ENCODE data around the gene TMEM186. TPM values are rescaled to one million over a fixed set of nuclear protein-coding genes. Genes with fewer than 3 reads are reported as not detected.
"Not testable (repeated sequence)": the region's sequence is repeated elsewhere in the genome, so short reads cannot be mapped to it uniquely, and the experiment has no call there.

Gene TMEM186
- total RNA-seq, 1 donor from 2014 or later: 9.6 TPM

- Histone ChIP-seq H3K27ac (ENCODE audit: low read depth, low read length) (no peak overlapping the region), H3K9me3 (ENCODE audit: insufficient read depth, low read depth, low read length) (no peaks in the 10 kb centered on the region), H3K9ac (ENCODE audit: low read length) (no peak overlapping the region), H4K20me1 (ENCODE audit: insufficient read depth, low read length) (peaks cover 3% of the 10 kb centered on the region), H3K27me3 (ENCODE audit: insufficient read depth, low read length) (no peaks in the 10 kb centered on the region), H3K79me2 (ENCODE audit: insufficient read depth, low read length) (no peaks in the 10 kb centered on the region), H3K36me3 (ENCODE audit: insufficient read depth, low read length) (no peaks in the 10 kb centered on the region), H3K4me1 (ENCODE audit: insufficient read depth, low read length) (peaks cover 4% of the 10 kb centered on the region), H3K4me2 (ENCODE audit: low read length) (peak overlapping the region; percentile 28), H3K4me3 (ENCODE audit: insufficient read depth, low read depth, low read length) (no peak overlapping the region), H2AFZ (ENCODE audit: low read depth, low read length) (no peak overlapping the region)
- Mint-ChIP-seq H3K9me3 (ENCODE audit: unreplicated experiment) (peaks cover 2% of the 10 kb centered on the region), H3K27me3 (ENCODE audit: low read depth, unreplicated experiment) (no peaks in the 10 kb centered on the region), H3K4me1 (ENCODE audit: low read depth, unreplicated experiment) (peaks cover 12% of the 10 kb centered on the region), H3K36me3 (ENCODE audit: low read depth, unreplicated experiment) (peaks cover 4% of the 10 kb centered on the region), H3K4me3 (ENCODE audit: unreplicated experiment) (no peak overlapping the region), H3K27ac (ENCODE audit: unreplicated experiment) (peak overlapping the region; percentile 80)
- FAIRE-seq (no peak), DNase-seq (ENCODE audit: low read depth) (peak; percentile 85)
- TF ChIP-seq CTCF (IDR thresholded peaks at IDR 0.05; ENCODE audit: insufficient read depth, low read depth, low read length) (no peak), EZH2 (IDR thresholded peaks at IDR 0.05; ENCODE audit: insufficient read depth, low read length) (no peak)
Observed at GRCh38 chr16:8751481-8752311, 45.7 kb downstream of the TMEM186 start.

- H3K27me3 ChIP-seq (ENCODE audit: insufficient read depth, low read length); H3K9ac ChIP-seq (ENCODE audit: low read length); H3K27ac Mint-ChIP-seq (ENCODE audit: unreplicated experiment); H4K20me1 ChIP-seq (ENCODE audit: insufficient read depth, low read length); H3K4me3 ChIP-seq (ENCODE audit: insufficient read depth, low read depth, low read length); FAIRE-seq; H3K4me1 ChIP-seq (ENCODE audit: insufficient read depth, low read length); H3K36me3 Mint-ChIP-seq (ENCODE audit: low read depth, unreplicated experiment); H3K4me2 ChIP-seq (ENCODE audit: low read length); H3K9me3 Mint-ChIP-seq (ENCODE audit: unreplicated experiment); H3K27me3 Mint-ChIP-seq (ENCODE audit: low read depth, unreplicated experiment); H3K27ac ChIP-seq (ENCODE audit: low read depth, low read length); DNase-seq (ENCODE audit: low read depth); H2AFZ ChIP-seq (ENCODE audit: low read depth, low read length); H3K4me3 Mint-ChIP-seq (ENCODE audit: unreplicated experiment); H3K36me3 ChIP-seq (ENCODE audit: insufficient read depth, low read length); H3K9me3 ChIP-seq (ENCODE audit: insufficient read depth, low read depth, low read length); H3K79me2 ChIP-seq (ENCODE audit: insufficient read depth, low read length): not testable (repeated sequence)
- H3K4me1 Mint-ChIP-seq (ENCODE audit: low read depth, unreplicated experiment): peaks cover 12% of the 10 kb centered on the region
Observed at GRCh38 chr16:8748944-8749343, 48.5 kb downstream of the TMEM186 start.

Other genes starting within 250 kb of the TMEM186 start
- not detected in 2 replicates for gene TMEM114, start 207.1 kb downstream of the TMEM186 start, total RNA-seq
- 33.0 and 37.7 TPM in 2 replicates for gene METTL22, start 175.9 kb downstream of the TMEM186 start, total RNA-seq
- 22.8 and 23.3 TPM in 2 replicates for gene ABAT, start 123.0 kb downstream of the TMEM186 start, total RNA-seq
- 57.8 TPM in 2 replicates for gene PMM2, start 200 bp upstream of the TMEM186 start, total RNA-seq
- gene CARHSP1, start 71.4 kb upstream of the TMEM186 start, total RNA-seq: 51.0 and 61.5 TPM in 2 replicates
- gene LITAFD, start 84.7 kb upstream of the TMEM186 start, total RNA-seq: not detected in 2 replicates
- gene USP7, start 166.3 kb upstream of the TMEM186 start, total RNA-seq: 93.6 and 96.9 TPM in 2 replicates